ENCODE results near the gene COG5. TPM values are rescaled to one million over a fixed set of nuclear protein-coding genes. Genes with fewer than 3 reads are reported as not detected.
"Not testable (repeated sequence)": the region's sequence is repeated elsewhere in the genome, so short reads cannot be mapped to it uniquely, and the experiment has no call there.

The COG5 gene
- total and polyA plus RNA-seq, 10 donors = 3.6 to 86.6 (median 48.7) TPM

- Histone ChIP-seq H3K4me3 (no peak overlapping the region), H3K27ac (no peak overlapping the region), H3K27me3 (replicated peaks in 1 of 7) (no peaks in the 10 kb centered on the region), H3K9me3 (peaks cover 7 to 28% (median 24%) of the 10 kb centered on the region in 8 donors), H3K36me3 (peaks cover 0 to 96% (median 40%) of the 10 kb centered on the region in 6 donors), H3K4me1 (no peaks in the 10 kb centered on the region)
- DNase-seq = no peak
- intact Hi-C loops (cut with DNase I; ENCODE audit: low total_unique reads) = no loop called here
- 81 to 97% (median 91%) methylated on average over 3 to 5 of the region's 5 CpGs for WGBS, 5 donors
- TF ChIP-seq CTCF (IDR thresholded peaks at IDR 0.05 in 8 of 11, conservative IDR thresholded peaks at IDR 0.05 in 3 of 11) (no peak), POLR2A (IDR thresholded peaks at IDR 0.05) (no peak), POLR2AphosphoS5 (IDR thresholded peaks at IDR 0.05) (no peak)
Measured at GRCh38 chr7:107543338-107543993, 20.3 kb downstream of the COG5 start.

DNA sequence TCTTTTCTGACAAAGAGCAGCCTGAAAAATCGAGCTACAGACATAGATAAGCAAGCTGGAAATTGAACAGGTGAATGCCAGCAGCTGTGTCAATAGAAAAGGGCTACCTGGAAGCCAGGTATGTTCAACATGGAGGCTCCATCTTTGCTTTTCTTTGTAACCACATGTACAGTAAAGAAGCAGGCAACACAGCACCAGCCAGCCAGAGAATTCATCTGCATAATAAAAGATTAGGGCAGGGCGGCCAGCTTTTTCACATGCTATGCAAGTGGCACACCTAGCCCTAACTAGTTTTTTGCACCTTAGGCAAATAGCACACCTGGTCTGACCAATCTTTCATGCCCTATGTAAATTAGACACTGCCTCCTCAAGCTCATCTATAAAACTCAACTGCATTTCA is 25.7 kb downstream of the COG5 start:
- TF ChIP-seq POLR2A (IDR thresholded peaks at IDR 0.05) (no peak), POLR2AphosphoS5 (IDR thresholded peaks at IDR 0.05) (no peak), CTCF (IDR thresholded peaks at IDR 0.05 in 8 of 11, conservative IDR thresholded peaks at IDR 0.05 in 3 of 11) (no peak)
- H3K36me3 ChIP-seq = peaks cover 0 to 76% (median 7%) of the 10 kb centered on the region in 6 donors
- H3K9me3 ChIP-seq = peaks cover 0 to 10% (median 0%) of the 10 kb centered on the region in 8 donors
- WGBS, 5 donors = 72 to 98% (median 86%) methylated on average over 2 of the region's 2 CpGs
- no peak overlapping the region for H3K4me3 ChIP-seq
- DNase-seq = no peak
- intact Hi-C loops (cut with DNase I; ENCODE audit: low total_unique reads) = no loop called here
- no peak overlapping the region for H3K27ac ChIP-seq
- H3K4me1 ChIP-seq = no peaks in the 10 kb centered on the region
- H3K27me3 ChIP-seq (replicated peaks in 1 of 7) = no peaks in the 10 kb centered on the region

GRCh38 chr7:107537228-107537627 is 26.5 kb downstream of the COG5 start:
- intact Hi-C loops (cut with DNase I; ENCODE audit: low total_unique reads); H3K4me1 ChIP-seq; H3K27ac ChIP-seq; H3K4me3 ChIP-seq; H3K27me3 ChIP-seq (replicated peaks in 1 of 7); DNase-seq: not testable (repeated sequence)
- peaks cover 0 to 10% (median 0%) of the 10 kb centered on the region in 8 donors for H3K9me3 ChIP-seq
- H3K36me3 ChIP-seq = peaks cover 0 to 77% (median 7%) of the 10 kb centered on the region in 6 donors
- WGBS, 5 donors = 92 to 98% (median 96%) methylated on average over 4 of the region's 4 CpGs

- Histone ChIP-seq H3K4me3 (no peak overlapping the region), H3K4me1 (no peaks in the 10 kb centered on the region), H3K36me3 (peaks cover 0 to 61% (median 7%) of the 10 kb centered on the region in 6 donors), H3K27me3 (replicated peaks in 1 of 7) (no peaks in the 10 kb centered on the region), H3K27ac (no peak overlapping the region), H3K9me3 (peaks cover 0 to 10% (median 0%) of the 10 kb centered on the region in 8 donors)
- no peak for DNase-seq
- intact Hi-C loops (cut with DNase I; ENCODE audit: low total_unique reads) = no loop called here
- TF ChIP-seq POLR2AphosphoS5 (IDR thresholded peaks at IDR 0.05) (no peak), CTCF (IDR thresholded peaks at IDR 0.05 in 8 of 11, conservative IDR thresholded peaks at IDR 0.05 in 3 of 11) (no peak), POLR2A (IDR thresholded peaks at IDR 0.05) (no peak)
Measured at GRCh38 chr7:107534139-107534538, 29.6 kb downstream of the COG5 start.
